IPS DF 6.9 (cell line): ENCODE measurements around the gene SLC25A42.
"Not testable (repeated sequence)": the region's sequence is repeated elsewhere in the genome, so short reads cannot be mapped to it uniquely, and the experiment has no call there.

Source experiments
- DNase-seq: peaks from one replicate; pipeline ENCODE4 v3.0.0-alpha.2; 2013; ENCODE audit warnings: low read depth, low spot score
- H3K27ac ChIP-seq: one replicate; pipeline ENCODE4 v1.5.1; 2013; ENCODE audit warnings: low read length, control low read depth
- H3K27me3 ChIP-seq: 2 replicates; pipeline ENCODE4 v1.6.1; 2013; ENCODE audit warnings: mild to moderate bottlenecking, low read length; ENCODE audit not compliant: control insufficient read depth, insufficient read depth
- H3K36me3 ChIP-seq: 2 replicates; pipeline ENCODE4 v1.6.1; 2013; ENCODE audit warnings: low read length; ENCODE audit not compliant: control insufficient read depth, insufficient read depth
- H3K4me1 ChIP-seq: 2 replicates; pipeline ENCODE4 v1.6.1; 2013; ENCODE audit warnings: low read length; ENCODE audit not compliant: control insufficient read depth, insufficient read depth
- H3K4me3 ChIP-seq: 2 replicates; pipeline ENCODE4 v1.5.1; 2013; ENCODE audit warnings: mild to moderate bottlenecking, low read length
- H3K9me3 ChIP-seq: 2 replicates; pipeline ENCODE4 v1.6.1; 2013; ENCODE audit warnings: low read length, inconsistent platforms; ENCODE audit not compliant: control insufficient read depth, insufficient read depth
- WGBS: extraction: QIAGEN DNeasy Blood & Tissue Kit; methylation state at CpG from one replicate; pipeline ENCODE4 v1.1.7; 2013; ENCODE audit warnings: mixed read lengths, missing lambda C conversion rate; ENCODE audit not compliant: insufficient read length, insufficient coverage; 5-methylcytosine and 5-hydroxymethylcytosine counted together

SLC25A42 gene

DNA sequence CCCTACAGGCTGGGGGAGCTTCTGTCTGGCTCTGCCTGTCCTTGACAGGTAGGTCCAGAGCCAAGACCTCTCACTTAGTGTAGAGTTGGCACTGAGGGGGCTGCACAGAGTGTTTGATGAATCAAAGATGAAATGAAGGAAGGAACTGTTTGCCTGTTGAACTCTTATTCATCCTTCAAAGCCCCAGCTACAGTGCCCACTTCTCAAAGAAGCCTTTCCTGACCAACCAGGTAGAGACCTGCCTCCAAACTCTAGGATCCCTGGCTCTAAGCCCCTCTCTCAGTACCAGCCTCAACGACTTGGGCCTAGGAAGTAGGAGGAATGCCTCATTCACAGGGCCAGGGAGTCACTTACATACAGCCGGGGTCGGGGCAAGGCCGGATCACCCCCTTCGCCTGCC is 83.5 kb downstream of the SLC25A42 start:
- no peaks in the 10 kb centered on the region for H3K9me3 ChIP-seq
- H3K4me3 ChIP-seq, result no peak overlapping the region
- no peak for DNase-seq
- H3K36me3 ChIP-seq, result no peaks in the 10 kb centered on the region
- H3K27ac ChIP-seq, result no peak overlapping the region
- no peaks in the 10 kb centered on the region for H3K27me3 ChIP-seq
- no peaks in the 10 kb centered on the region for H3K4me1 ChIP-seq
- WGBS, result no CpG with 5 or more reads among the region's 5 CpGs

DNA sequence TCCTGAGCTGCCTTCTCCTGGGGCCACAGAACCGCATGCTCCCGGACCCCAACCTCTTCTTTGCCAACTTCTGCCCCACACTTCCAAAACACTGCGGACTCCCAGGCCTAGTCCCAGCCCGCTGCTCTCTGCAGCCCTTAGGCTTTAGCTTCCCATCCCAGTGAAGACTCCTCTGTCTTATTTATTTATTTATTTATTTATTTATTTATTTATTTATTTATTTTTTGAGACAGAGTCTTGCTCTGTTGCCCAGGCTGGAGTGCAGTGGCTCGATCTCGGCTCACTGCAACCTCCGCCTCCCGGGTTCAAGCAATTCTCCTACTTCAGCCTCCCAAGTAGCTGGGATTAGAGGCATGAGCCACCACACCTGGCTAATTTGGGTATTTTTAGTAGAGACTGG is 84.7 kb downstream of the SLC25A42 start:
- WGBS, result no CpG with 5 or more reads among the region's 8 CpGs

DNA sequence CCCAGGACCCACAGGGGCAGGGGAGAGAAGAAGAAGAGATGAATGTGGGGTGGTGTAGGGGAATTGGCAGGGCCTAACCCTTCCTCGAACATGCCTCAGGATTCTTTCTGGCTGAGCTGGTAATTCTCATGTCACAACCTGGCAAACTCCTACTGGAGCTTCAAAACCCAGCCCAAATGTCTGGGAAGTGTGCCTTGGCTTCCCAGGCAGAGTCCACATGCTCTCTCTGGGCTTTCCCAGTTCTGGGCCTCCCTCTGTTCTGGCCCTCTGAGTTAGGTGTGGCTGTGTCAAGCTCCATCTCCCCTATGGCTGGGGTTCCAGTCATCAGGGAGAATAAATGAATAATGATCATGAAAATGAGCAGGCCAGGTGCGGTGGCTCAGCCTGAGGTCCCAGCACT is 85.6 kb downstream of the SLC25A42 start:
- Histone ChIP-seq H3K27me3 (no peaks in the 10 kb centered on the region), H3K9me3 (no peaks in the 10 kb centered on the region), H3K4me1 (no peaks in the 10 kb centered on the region), H3K27ac (no peak overlapping the region), H3K4me3 (no peak overlapping the region), H3K36me3 (no peaks in the 10 kb centered on the region)
- no peak for DNase-seq
- no CpG with 5 or more reads among the region's 2 CpGs for WGBS

More for the DNA sequence above, 84.7 kb downstream of the SLC25A42 start:
- H3K27ac ChIP-seq, H3K4me3 ChIP-seq, H3K4me1 ChIP-seq, DNase-seq, H3K27me3 ChIP-seq, H3K36me3 ChIP-seq, H3K9me3 ChIP-seq: not testable (repeated sequence)

DNA sequence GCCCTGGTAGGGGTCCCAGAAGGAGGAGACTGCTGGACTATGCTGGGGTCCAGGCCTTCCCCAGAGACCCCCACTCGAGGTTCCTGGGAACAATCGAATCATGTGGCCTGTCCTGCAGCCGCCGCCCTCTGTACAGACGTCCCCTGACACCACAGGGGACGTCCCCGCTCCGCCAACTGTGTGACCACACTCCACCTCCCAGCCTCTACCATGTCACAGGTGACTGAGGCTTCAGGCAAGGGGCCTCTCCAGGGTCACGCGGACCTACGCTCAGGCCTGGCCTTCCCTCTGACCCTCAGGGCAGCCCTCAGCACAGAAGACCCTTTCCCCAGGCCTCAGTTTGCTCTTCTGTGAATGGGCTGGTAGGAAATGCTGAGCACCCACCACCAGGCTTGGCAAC is 87.6 kb downstream of the SLC25A42 start:
- no peak overlapping the region for H3K4me3 ChIP-seq
- no peaks in the 10 kb centered on the region for H3K9me3 ChIP-seq
- DNase-seq, result no peak
- no peaks in the 10 kb centered on the region for H3K27me3 ChIP-seq
- no CpG with 5 or more reads among the region's 11 CpGs for WGBS
- no peaks in the 10 kb centered on the region for H3K4me1 ChIP-seq
- no peaks in the 10 kb centered on the region for H3K36me3 ChIP-seq
- H3K27ac ChIP-seq, result no peak overlapping the region

DNA sequence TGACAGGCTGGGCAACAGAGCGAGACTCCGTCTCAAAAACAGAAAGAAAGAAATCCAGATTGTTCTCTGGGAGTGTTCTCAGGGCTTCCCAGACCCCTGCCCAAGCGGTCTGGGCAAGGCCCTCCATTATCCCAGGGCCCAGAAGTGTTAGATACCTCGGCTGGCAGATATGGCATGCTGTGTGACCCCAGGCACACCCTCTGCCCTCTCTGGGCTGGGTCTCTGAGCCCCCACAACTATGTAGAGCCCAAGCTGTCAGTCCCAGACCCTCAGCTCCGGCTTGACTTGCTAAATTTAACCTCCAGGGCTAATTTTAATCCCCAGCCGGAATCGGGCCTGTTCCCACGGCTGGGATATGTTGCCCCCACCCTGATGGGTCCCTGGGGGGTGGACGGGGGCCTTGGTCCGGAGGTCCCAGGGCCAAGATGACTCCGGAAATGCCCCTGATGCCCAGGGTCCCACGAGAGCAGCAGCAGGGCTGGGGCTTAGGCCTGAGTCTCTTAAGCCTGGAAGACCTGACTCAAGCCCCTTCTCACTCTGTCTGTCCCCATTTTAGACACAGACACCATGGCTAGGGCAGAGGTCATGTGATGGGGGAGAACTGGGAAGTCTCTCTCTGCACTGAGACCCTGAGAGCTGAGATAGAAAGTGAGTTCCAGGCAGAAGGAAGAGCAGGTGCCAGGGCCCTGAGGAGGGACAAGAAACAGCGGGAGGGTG is 89.0 kb downstream of the SLC25A42 start:
- Histone ChIP-seq H3K27ac (no peak overlapping the region), H3K36me3 (no peaks in the 10 kb centered on the region), H3K4me3 (no peak overlapping the region), H3K27me3 (peaks cover 2% of the 10 kb centered on the region; the same call in 1 of the 2 replicates), H3K4me1 (no peaks in the 10 kb centered on the region), H3K9me3 (no peaks in the 10 kb centered on the region)
- no CpG with 5 or more reads among the region's 13 CpGs for WGBS
- no peak for DNase-seq

DNA sequence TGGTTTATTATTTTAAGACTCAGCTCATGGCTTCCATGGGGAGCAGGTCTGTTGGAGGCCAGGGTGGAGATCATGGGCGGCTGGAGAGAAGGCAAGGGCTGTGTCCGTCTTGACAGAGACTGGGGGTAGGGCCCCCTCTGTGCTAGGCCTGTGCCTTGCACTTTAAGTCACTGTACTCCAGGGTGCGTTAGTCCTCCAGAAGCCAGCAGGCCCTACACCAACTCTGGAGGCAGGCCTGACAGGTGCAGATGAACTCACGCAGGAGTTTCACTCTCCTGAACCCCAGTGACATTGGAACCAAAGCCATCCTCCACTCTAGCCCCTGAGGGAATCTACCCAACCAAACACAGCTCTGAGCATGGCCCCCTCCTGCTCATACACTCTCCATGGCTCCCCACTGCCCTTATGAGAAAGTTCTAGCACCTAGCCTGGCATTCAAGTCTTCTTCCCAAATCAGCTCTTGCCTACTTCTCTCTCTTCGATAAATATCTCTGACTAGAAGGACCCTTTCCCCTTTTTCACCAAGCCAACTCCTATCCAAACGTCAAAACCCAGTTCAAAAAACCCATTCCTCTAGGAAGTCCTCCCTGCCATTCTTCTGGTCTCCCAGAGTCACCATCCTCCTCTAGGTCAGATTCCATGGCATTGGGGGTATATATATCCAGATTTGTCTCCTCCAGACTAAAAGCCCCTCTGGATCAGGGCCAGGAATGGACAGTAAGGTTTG is 91.1 kb downstream of the SLC25A42 start:
- 100% methylated on average over 1 of the region's 6 CpGs for WGBS
- H3K4me3 ChIP-seq, result no peak overlapping the region
- peaks cover 2% of the 10 kb centered on the region; the same call in 1 of the 2 replicates for H3K27me3 ChIP-seq

DNA sequence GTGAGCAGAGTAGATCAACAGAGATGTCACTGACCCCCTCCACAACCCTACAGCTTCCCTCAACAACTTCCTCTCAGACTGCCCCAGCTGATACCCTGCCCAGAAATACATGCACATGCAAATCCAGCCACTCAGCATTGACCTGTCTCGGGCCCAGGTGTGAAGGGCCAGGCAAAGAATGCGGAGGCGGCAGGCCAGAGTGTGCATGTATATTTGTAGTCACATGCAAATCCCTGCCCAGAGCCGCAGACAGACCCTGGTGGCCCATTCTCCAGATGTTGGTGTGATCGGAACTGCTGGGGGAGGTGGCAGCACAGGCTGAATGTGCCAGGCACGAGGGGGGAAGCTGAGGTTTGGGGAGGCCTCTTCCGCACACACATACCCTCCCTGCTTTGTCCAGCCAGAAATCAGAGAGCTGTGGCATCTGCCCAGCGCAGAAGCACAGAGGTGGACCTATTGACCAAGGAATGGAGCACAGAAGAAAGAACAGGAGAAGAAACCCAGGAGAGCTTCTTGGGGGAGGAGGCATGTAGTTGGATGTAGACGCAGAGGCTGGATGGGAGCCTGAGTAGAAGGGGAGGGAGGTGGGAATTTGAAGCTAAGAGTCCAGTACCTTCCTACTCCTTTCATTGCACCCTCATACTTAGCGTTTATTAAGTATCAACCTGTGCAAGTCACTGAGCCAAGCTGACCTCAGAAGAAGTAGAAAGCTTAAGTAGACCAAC is 91.9 kb downstream of the SLC25A42 start:
- no CpG with 5 or more reads among the region's 10 CpGs for WGBS
- Histone ChIP-seq H3K4me3 (no peak overlapping the region), H3K4me1 (no peaks in the 10 kb centered on the region), H3K27ac (no peak overlapping the region), H3K36me3 (no peaks in the 10 kb centered on the region), H3K27me3 (peaks cover 2% of the 10 kb centered on the region; the same call in 1 of the 2 replicates), H3K9me3 (no peaks in the 10 kb centered on the region)
- DNase-seq, result no peak

More for the DNA sequence above, 91.1 kb downstream of the SLC25A42 start:
- H3K27ac ChIP-seq, result no peak overlapping the region
- no peak for DNase-seq
- no peaks in the 10 kb centered on the region for H3K9me3 ChIP-seq
- no peaks in the 10 kb centered on the region for H3K4me1 ChIP-seq
- no peaks in the 10 kb centered on the region for H3K36me3 ChIP-seq

DNA sequence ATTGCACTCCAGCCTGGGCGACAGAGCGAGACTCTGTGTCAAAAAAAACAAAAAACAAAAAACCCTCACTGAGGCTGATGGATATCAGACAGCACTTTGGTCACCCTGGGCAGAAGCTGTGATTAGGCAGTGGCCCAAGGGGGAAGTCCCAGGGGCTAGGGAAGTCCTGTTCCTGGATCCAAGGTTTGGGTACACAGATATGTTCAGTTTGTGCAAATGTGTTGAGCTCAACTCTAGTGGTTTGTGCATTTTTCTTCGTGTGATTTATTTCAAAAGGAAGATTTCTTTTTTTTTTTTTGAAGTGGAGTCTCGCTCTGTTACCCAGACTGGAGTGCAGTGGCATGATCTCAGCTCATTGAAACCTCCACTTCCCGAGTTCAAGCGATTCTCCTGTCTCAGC is 94.0 kb downstream of the SLC25A42 start:
- Histone ChIP-seq H3K27me3 (peaks cover 2% of the 10 kb centered on the region; the same call in 1 of the 2 replicates), H3K27ac (no peak overlapping the region), H3K4me1 (0 out of 2 replicates have a peak, but pooled peaks cover 3% of the 10 kb centered on the region), H3K9me3 (no peaks in the 10 kb centered on the region), H3K36me3 (no peaks in the 10 kb centered on the region), H3K4me3 (no peak overlapping the region)
- no CpG with 5 or more reads among the region's 6 CpGs for WGBS
- no peak for DNase-seq

DNA sequence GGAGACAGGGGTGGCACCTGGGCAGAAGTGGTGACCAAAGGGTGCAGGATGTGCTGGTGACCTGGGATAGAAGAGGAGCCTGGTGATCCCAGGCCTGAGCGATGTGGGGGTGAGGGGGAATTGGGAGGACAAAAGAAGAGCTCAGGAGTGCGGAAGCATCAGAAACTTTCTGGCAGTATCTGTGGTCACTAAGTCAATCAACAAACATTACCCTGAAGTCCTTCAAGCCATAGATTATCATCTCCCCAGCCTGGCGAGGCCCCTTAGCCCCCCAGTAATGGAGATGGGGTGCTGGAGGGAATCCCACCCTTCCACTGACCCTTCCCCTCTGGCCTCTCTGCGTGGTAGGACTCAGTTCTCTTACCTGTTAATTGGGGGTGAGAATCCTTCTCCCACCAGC is 95.7 kb downstream of the SLC25A42 start:
- Histone ChIP-seq H3K36me3 (no peaks in the 10 kb centered on the region), H3K27ac (no peak overlapping the region), H3K4me3 (no peak overlapping the region), H3K9me3 (no peaks in the 10 kb centered on the region), H3K4me1 (0 out of 2 replicates have a peak, but pooled peaks cover 3% of the 10 kb centered on the region), H3K27me3 (peaks cover 2% of the 10 kb centered on the region; the same call in 1 of the 2 replicates)
- WGBS, result no CpG with 5 or more reads among the region's 4 CpGs
- DNase-seq, result no peak

DNA sequence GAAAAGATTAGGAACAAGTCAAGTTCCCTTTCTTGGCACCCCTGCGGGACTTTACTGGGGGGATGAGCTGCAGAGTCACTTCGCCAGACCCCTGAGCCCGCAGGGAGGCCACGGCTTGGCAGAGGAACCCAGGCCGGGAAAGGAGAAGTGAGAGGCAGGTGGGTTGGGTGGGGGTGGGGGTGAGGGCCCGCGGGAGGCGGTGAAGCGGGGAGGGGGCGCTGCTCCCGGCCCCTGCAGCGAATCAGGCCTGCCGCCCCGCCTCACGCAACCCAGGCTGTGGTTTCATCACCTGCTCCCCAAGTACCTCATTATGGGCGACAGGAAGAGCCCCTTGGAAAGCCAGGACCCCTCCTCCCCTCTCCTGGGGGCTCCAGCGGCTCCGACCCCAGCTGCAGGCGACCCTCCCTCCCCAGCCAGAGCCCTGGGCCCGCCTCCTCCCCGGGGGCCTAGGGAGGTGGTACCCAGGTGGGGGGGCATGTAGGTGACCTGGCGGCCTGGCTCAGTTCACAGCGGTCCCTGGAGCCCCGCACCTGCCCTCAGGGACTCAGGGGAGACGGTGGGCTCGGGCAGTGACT is 96.8 kb downstream of the SLC25A42 start:
- DNase-seq, result no peak
- no CpG with 5 or more reads among the region's 26 CpGs for WGBS
- H3K4me3 ChIP-seq, result no peak overlapping the region
- H3K27me3 ChIP-seq, result peaks cover 2% of the 10 kb centered on the region; the same call in 1 of the 2 replicates
- H3K36me3 ChIP-seq, result no peaks in the 10 kb centered on the region
- H3K9me3 ChIP-seq, result no peaks in the 10 kb centered on the region
- H3K4me1 ChIP-seq, result 0 out of 2 replicates have a peak, but pooled peaks cover 3% of the 10 kb centered on the region
- no peak overlapping the region for H3K27ac ChIP-seq
